BE2C (cell line): ENCODE results near the gene PDE4DIP.
"Not testable (repeated sequence)": the region's sequence is repeated elsewhere in the genome, so short reads cannot be mapped to it uniquely, and the experiment has no call there.

ENCODE experiments used
- DNase-seq: peaks from one replicate; pipeline ENCODE4 v3.0.0-alpha.2; 2020
- H3K27me3 ChIP-seq: fragments of 250-450 bp; sonication (Bioruptor Pico); 2 replicates; pipeline ENCODE4 v1.5.1; 2020; ENCODE audit warnings: mild to moderate bottlenecking
- H3K36me3 ChIP-seq: fragments of 250-450 bp; sonication (Bioruptor Pico); 2 replicates; pipeline ENCODE4 v1.5.1; 2020; ENCODE audit warnings: mild to moderate bottlenecking
- H3K4me1 ChIP-seq: fragments of 250-450 bp; sonication (Bioruptor Pico); 2 replicates; pipeline ENCODE4 v1.5.1; 2020
- H3K4me3 ChIP-seq: 2 replicates; pipeline ENCODE4 v1.5.1; 2011; ENCODE audit warnings: low read depth, low read length
- H3K9me3 ChIP-seq: fragments of 250-450 bp; sonication (Bioruptor Pico); 2 replicates; pipeline ENCODE4 v1.5.1; 2020

Gene PDE4DIP

GRCh38 chr1:148855367-148855766 lies 11.1 kb downstream of the PDE4DIP start:
- not testable (repeated sequence) for H3K36me3 ChIP-seq, H3K27me3 ChIP-seq, H3K9me3 ChIP-seq, H3K4me1 ChIP-seq, H3K4me3 ChIP-seq, DNase-seq

GRCh38 chr1:148860049-148860448 lies 15.8 kb downstream of the PDE4DIP start:
- not testable (repeated sequence) for H3K4me1 ChIP-seq, H3K27me3 ChIP-seq, DNase-seq, H3K36me3 ChIP-seq, H3K4me3 ChIP-seq, H3K9me3 ChIP-seq

- not testable (repeated sequence) for H3K9me3 ChIP-seq, H3K4me1 ChIP-seq, H3K27me3 ChIP-seq, H3K4me3 ChIP-seq, DNase-seq, H3K36me3 ChIP-seq
These were observed 16.5 kb downstream of the PDE4DIP start for GRCh38 chr1:148860579-148861259.

GRCh38 chr1:148862590-148862989 lies 18.4 kb downstream of the PDE4DIP start:
- not testable (repeated sequence) for H3K4me3 ChIP-seq, H3K36me3 ChIP-seq, H3K27me3 ChIP-seq, H3K9me3 ChIP-seq, DNase-seq, H3K4me1 ChIP-seq

- not testable (repeated sequence) for H3K4me1 ChIP-seq, H3K27me3 ChIP-seq, H3K9me3 ChIP-seq, H3K4me3 ChIP-seq, DNase-seq, H3K36me3 ChIP-seq
These were observed 24.9 kb downstream of the PDE4DIP start for GRCh38 chr1:148868924-148869633.

DNA sequence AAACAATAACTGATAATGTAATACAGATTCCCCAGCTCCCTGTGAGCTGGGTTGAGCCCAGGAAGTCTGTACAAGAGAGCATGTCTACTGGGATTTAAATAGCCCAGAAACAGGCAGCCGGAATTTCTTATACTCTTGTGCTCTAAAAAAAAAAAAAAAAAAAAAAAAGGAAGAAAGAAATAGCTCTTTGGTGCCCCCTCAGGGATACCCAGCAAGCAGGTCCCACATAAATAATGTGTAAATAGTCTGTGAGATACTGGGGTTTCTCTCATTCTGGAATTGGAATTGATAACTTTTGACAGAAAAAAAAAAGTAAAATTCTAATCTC lies 25.4 kb downstream of the PDE4DIP start:
- not testable (repeated sequence) for DNase-seq, H3K9me3 ChIP-seq, H3K36me3 ChIP-seq, H3K4me3 ChIP-seq, H3K4me1 ChIP-seq, H3K27me3 ChIP-seq

GRCh38 chr1:148874408-148875388 lies 30.5 kb downstream of the PDE4DIP start:
- H3K36me3 ChIP-seq, H3K9me3 ChIP-seq, H3K4me1 ChIP-seq, H3K27me3 ChIP-seq, H3K4me3 ChIP-seq, DNase-seq: not testable (repeated sequence)

- not testable (repeated sequence) for H3K4me3 ChIP-seq, H3K4me1 ChIP-seq, H3K36me3 ChIP-seq, H3K27me3 ChIP-seq, H3K9me3 ChIP-seq, DNase-seq
These were observed 35.7 kb downstream of the PDE4DIP start for GRCh38 chr1:148879812-148880416.

DNA sequence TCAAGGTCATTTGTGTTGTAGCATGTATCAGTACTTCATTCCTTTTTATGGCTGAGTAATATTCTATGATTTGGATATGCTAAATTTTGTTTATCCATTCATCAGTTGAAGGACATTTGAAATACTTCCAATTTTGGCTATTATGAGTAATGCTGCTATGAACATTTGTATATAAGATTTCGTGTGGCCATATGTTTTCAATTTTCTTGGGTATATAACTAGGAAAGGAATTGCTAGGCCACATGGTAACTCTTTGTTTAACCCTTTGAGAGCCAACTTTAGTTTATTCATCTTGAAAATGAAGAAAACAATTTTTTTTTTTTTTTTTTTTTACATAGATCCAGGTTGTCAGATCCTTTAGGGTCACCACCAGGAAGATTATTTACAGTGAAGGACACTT lies 37.0 kb downstream of the PDE4DIP start:
- not testable (repeated sequence) for H3K9me3 ChIP-seq, H3K27me3 ChIP-seq, H3K4me3 ChIP-seq, DNase-seq, H3K36me3 ChIP-seq, H3K4me1 ChIP-seq

DNA sequence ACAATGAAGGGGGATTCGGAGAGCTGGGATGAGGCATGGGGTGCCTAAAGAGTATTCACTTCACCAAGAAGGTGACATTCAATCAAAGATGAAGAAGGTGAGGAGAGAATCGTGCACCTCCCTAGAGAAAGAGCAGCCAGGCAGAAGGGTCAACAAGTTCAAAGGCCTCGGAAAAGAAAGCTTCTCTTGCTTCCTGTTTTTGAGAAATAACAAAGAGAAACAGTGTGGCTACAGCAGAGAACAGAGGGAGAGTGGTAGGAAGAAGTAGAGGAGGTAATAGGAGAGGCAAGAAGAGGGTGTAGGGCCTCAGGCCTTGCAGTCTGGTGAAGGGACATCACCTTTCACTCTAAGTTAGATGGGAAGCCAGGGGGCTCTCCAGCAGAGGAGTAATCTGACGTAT lies 41.0 kb downstream of the PDE4DIP start:
- not testable (repeated sequence) for DNase-seq, H3K27me3 ChIP-seq, H3K4me3 ChIP-seq, H3K9me3 ChIP-seq, H3K4me1 ChIP-seq, H3K36me3 ChIP-seq

DNA sequence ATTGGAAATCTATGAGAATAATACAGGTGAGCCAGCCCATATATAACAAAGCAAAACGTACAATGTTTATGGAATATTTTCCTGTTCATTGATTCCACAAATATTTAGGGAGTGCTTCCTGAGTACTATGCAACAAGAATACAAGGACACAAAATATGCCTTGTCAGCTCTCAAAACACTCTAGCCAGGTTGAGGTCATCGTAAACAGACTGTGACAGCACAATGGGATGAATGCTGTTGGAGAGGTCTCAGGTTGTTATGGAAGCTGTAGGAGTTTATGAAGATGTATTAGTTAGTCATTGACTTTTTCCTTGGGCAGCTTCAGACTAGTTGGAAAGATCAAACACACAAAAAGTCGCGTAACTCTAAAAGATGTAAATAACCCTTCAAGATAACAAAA lies 42.1 kb downstream of the PDE4DIP start:
- not testable (repeated sequence) for H3K9me3 ChIP-seq, H3K36me3 ChIP-seq, H3K4me3 ChIP-seq, H3K27me3 ChIP-seq, H3K4me1 ChIP-seq, DNase-seq

DNA sequence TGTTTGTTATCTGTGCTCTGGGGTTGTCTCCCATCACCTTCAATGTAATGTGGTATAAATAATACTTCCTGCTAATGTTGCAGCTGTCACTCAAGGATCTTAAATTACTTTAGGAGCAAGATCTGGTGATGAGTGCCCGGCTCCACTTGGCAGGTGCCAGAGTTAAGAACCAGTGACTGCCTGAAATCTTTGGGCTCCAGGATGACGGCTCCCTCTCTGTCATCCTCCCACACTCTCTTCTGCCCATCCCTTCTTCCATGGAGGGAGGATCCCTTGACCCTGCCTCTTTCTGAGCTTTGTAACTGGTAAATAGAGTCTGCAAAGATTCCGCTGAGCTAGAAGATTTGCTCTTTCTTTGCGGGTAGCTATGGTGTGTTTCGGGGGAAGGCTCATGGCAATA lies 44.4 kb downstream of the PDE4DIP start:
- H3K36me3 ChIP-seq, H3K4me1 ChIP-seq, DNase-seq, H3K9me3 ChIP-seq, H3K4me3 ChIP-seq, H3K27me3 ChIP-seq: not testable (repeated sequence)

- H3K4me1 ChIP-seq, result not testable (repeated sequence)
- peak; percentile 1 for DNase-seq
These were observed 45.2 kb downstream of the PDE4DIP start for GRCh38 chr1:148889267-148890074.

GRCh38 chr1:148890075-148890568 lies 45.9 kb downstream of the PDE4DIP start:
- H3K9me3 ChIP-seq, H3K4me1 ChIP-seq, H3K36me3 ChIP-seq, DNase-seq, H3K27me3 ChIP-seq, H3K4me3 ChIP-seq: not testable (repeated sequence)

More at GRCh38 chr1:148889267-148890074, 45.2 kb downstream of the PDE4DIP start:
- not testable (repeated sequence) for H3K36me3 ChIP-seq, H3K9me3 ChIP-seq, H3K27me3 ChIP-seq, H3K4me3 ChIP-seq
